Nephron (organoid): ENCODE results near the gene NBEA.

Experiments
- H3K27ac Mint-ChIP-seq, 3 experiments: 2 replicates each; pipeline ENCODE4 v1.8.0; 2020; ENCODE audit warnings: mixed read lengths in 3 of 3, mild to moderate bottlenecking in 2 of 3, moderate library complexity in 1 of 3
- H3K27me3 Mint-ChIP-seq: 2 replicates; pipeline ENCODE4 v1.8.0; 2021; ENCODE audit warnings: low read depth, mild to moderate bottlenecking, moderate library complexity, mixed read lengths
- H3K36me3 Mint-ChIP-seq: 2 replicates; pipeline ENCODE4 v1.8.0; 2020; ENCODE audit warnings: low read depth, mixed read lengths
- H3K4me1 Mint-ChIP-seq: 2 replicates; pipeline ENCODE4 v1.8.0; 2020; ENCODE audit warnings: mixed read lengths
- H3K4me3 Mint-ChIP-seq, 3 experiments: 2 replicates each; pipeline ENCODE4 v1.8.0; 2020; ENCODE audit warnings: mild to moderate bottlenecking in 3 of 3, mixed read lengths in 3 of 3, moderate library complexity in 2 of 3
- H3K9me3 Mint-ChIP-seq: 2 replicates; pipeline ENCODE4 v1.8.0; 2020; ENCODE audit warnings: mixed read lengths
- TF ChIP-seq, protein P1 (sequence below), 3 experiments: fragments of 200-600 bp; sonication (generic); IDR thresholded peaks; one replicate each; pipeline ENCODE4 v1.5.0; 2021; ENCODE audit warnings: antibody characterized with exemption in 3 of 3; ENCODE audit not compliant: unreplicated experiment in 3 of 3

NBEA gene

GRCh38 chr13:34933349-34933748, 8.7 kb upstream of the NBEA start:
- Mint-ChIP-seq H3K4me3 (no peak overlapping the region), H3K9me3 (no peaks in the 10 kb centered on the region), H3K27me3 (peaks cover 17% of the 10 kb centered on the region), H3K4me1 (no peaks in the 10 kb centered on the region), H3K36me3 (no peaks in the 10 kb centered on the region), H3K27ac (no peak overlapping the region)
- TF ChIP-seq, protein P1, sequence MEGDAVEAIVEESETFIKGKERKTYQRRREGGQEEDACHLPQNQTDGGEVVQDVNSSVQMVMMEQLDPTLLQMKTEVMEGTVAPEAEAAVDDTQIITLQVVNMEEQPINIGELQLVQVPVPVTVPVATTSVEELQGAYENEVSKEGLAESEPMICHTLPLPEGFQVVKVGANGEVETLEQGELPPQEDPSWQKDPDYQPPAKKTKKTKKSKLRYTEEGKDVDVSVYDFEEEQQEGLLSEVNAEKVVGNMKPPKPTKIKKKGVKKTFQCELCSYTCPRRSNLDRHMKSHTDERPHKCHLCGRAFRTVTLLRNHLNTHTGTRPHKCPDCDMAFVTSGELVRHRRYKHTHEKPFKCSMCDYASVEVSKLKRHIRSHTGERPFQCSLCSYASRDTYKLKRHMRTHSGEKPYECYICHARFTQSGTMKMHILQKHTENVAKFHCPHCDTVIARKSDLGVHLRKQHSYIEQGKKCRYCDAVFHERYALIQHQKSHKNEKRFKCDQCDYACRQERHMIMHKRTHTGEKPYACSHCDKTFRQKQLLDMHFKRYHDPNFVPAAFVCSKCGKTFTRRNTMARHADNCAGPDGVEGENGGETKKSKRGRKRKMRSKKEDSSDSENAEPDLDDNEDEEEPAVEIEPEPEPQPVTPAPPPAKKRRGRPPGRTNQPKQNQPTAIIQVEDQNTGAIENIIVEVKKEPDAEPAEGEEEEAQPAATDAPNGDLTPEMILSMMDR (IDR thresholded peaks at IDR 0.05; ENCODE audit: unreplicated experiment in 3 of 3) = no peak

- Mint-ChIP-seq H3K9me3 (no peaks in the 10 kb centered on the region), H3K27me3 (peaks cover 17% of the 10 kb centered on the region), H3K4me3 (no peak overlapping the region), H3K27ac (no peak overlapping the region), H3K36me3 (no peaks in the 10 kb centered on the region), H3K4me1 (no peaks in the 10 kb centered on the region)
- TF ChIP-seq, protein P1 (IDR thresholded peaks at IDR 0.05; ENCODE audit: unreplicated experiment in 3 of 3) = no peak
Observed at GRCh38 chr13:34933786-34934185, 8.3 kb upstream of the NBEA start.

GRCh38 chr13:34935841-34936240, 6.2 kb upstream of the NBEA start:
- TF ChIP-seq, protein P1 (IDR thresholded peaks at IDR 0.05; ENCODE audit: unreplicated experiment in 3 of 3) = no peak
- Mint-ChIP-seq H3K36me3 (no peaks in the 10 kb centered on the region), H3K4me3 (no peak overlapping the region), H3K4me1 (no peaks in the 10 kb centered on the region), H3K27ac (no peak overlapping the region), H3K9me3 (no peaks in the 10 kb centered on the region), H3K27me3 (peaks cover 20% of the 10 kb centered on the region)

DNA sequence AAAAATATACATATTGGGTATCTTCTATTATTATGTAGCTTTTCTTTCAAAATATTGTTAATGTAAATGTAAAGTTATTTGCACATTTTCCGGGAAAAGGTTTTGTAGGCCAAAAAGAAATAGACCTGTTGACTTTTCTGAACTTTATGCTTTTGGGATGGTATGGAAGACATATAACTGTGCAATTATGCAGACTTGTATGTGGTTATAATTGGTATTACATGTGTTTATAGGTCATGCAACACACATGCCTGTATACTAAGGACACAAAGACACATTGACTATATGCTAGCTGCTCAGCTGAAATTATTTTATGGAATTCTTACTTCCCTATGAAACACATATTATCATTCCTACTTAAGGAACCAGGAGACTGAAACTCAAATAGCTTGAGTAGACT, 2.3 kb upstream of the NBEA start:
- Mint-ChIP-seq H3K36me3 (no peaks in the 10 kb centered on the region), H3K4me1 (peaks cover 17% of the 10 kb centered on the region), H3K4me3 (peak overlapping the region in 2 of 3 experiments; percentile 28 to 97), H3K27me3 (peaks cover 20% of the 10 kb centered on the region), H3K9me3 (no peaks in the 10 kb centered on the region), H3K27ac (no peak overlapping the region)
- TF ChIP-seq, protein P1 (IDR thresholded peaks at IDR 0.05; ENCODE audit: unreplicated experiment in 3 of 3) = no peak

GRCh38 chr13:34941436-34941834, 635 bp upstream of the NBEA start:
- TF ChIP-seq, protein P1 (IDR thresholded peaks at IDR 0.05; ENCODE audit: unreplicated experiment in 3 of 3) = no peak
- Mint-ChIP-seq H3K9me3 (no peaks in the 10 kb centered on the region), H3K36me3 (no peaks in the 10 kb centered on the region), H3K4me3 (peak overlapping the region; percentile 95 to 97 (median 97)), H3K4me1 (peaks cover 27% of the 10 kb centered on the region), H3K27me3 (peaks cover 17% of the 10 kb centered on the region), H3K27ac (peak overlapping the region; percentile 23 to 72 (median 68))

DNA sequence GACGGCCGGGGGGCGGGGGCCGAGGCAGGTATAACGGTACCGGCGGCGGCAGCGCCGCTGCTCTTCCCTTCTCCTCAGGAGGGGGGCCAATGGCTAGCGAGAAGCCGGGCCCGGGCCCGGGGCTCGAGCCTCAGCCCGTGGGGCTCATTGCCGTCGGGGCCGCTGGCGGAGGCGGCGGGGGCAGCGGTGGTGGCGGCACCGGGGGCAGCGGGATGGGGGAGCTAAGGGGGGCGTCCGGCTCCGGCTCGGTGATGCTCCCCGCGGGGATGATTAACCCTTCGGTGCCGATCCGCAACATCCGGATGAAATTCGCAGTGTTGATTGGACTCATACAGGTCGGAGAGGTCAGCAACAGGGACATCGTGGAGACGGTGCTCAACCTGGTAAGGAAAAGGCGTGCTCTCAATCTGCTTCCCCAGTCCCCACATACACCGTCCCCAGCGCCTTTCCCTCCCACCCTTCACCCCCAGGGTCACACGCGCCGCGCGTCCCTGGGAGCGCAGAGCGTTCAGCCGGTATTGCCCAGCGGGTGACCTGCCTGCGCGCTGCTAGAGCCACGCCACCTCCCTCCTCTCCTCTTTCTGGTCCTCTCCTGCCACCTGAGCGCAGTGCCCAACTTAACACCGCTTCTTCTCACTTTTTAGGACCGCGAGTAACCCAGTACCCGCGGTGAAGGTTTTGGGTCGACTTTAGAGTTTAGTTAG, 814 bp downstream of the NBEA start:
- Mint-ChIP-seq H3K9me3 (no peaks in the 10 kb centered on the region), H3K4me1 (peaks cover 32% of the 10 kb centered on the region), H3K36me3 (no peaks in the 10 kb centered on the region), H3K27me3 (peaks cover 17% of the 10 kb centered on the region), H3K4me3 (peak overlapping the region; percentile 87 to 97 (median 94)), H3K27ac (peak overlapping the region; percentile 3 to 60 (median 43))
- TF ChIP-seq, protein P1 (IDR thresholded peaks at IDR 0.05; ENCODE audit: unreplicated experiment in 3 of 3) = no peak
